IPS-20b (cell line): ENCODE results near the gene CYB5R2.

Experiments used
- H3K27ac ChIP-seq: one replicate; pipeline ENCODE4 v1.5.1; 2013; ENCODE audit warnings: low read length
- H3K27me3 ChIP-seq: 2 replicates; pipeline ENCODE4 v1.6.1; 2013; ENCODE audit warnings: mild to moderate bottlenecking, low read length, inconsistent platforms; ENCODE audit not compliant: insufficient read depth
- H3K36me3 ChIP-seq: 2 replicates; pipeline ENCODE4 v1.6.1; 2013; ENCODE audit warnings: low read depth, mild to moderate bottlenecking, inconsistent platforms, low read length, moderate library complexity; ENCODE audit not compliant: insufficient read depth
- H3K4me1 ChIP-seq: 2 replicates; pipeline ENCODE4 v1.6.1; 2013; ENCODE audit warnings: mild to moderate bottlenecking, control low read depth, inconsistent platforms, low read length, moderate library complexity; ENCODE audit not compliant: insufficient read depth
- H3K4me3 ChIP-seq: 2 replicates; pipeline ENCODE4 v1.5.1; 2013; ENCODE audit warnings: mild to moderate bottlenecking, low read length, inconsistent platforms
- H3K9ac ChIP-seq: 2 replicates; pipeline ENCODE4 v1.6.1; 2013; ENCODE audit warnings: low read depth, mild to moderate bottlenecking, inconsistent platforms, low read length, moderate library complexity
- H3K9me3 ChIP-seq: 2 replicates; pipeline ENCODE4 v1.6.1; 2013; ENCODE audit warnings: mild to moderate bottlenecking, low read depth, low read length, inconsistent platforms; ENCODE audit not compliant: insufficient read depth

CYB5R2 gene

DNA sequence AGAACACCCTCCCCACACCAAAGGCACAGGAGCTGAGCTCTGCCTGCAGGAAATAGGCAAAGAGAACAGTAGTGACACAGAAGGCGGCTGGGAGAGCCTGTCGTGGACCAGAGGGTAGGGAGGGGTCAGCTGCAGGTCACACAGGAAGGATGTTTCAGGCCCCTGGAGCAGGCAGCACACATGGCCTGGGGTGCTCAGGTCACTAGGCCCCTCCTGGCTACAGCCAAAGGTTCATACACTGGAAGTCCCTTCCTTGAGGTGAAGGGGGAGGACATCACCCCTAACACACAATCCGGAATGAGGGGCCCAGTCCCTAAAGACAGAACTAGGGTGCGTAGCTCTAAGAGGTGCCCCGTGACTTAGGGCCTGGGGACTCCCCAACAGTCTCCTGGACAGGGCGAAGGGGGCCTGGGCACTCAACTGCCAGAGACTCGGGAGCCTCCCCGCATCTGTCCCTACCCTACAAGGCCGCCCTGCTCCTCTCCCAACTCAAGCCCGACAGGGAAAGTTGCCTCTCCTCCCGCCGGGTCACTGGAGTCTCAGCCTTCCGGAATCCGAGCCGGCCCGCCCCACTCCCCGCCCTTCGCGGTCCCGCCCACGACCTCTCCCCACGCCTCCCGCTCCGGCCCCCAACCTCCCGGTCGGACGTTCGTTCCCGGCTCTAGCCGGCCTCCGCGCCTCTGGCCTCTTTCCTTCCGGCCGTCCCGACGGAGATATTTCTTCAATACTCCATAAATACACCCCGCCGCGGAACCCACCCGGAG, at the start of gene CYB5R2:
Gene CYB5R2, minus strand, starts transcription at position 541 of the 764 bp plus-strand sequence. CDS start 675 bp downstream, outside the sequence.
- Histone ChIP-seq H3K9me3 (no peaks in the 10 kb centered on the region), H3K4me1 (peaks cover 20% of the 10 kb centered on the region; the same call in 1 of the 2 replicates), H3K27me3 (peaks cover 8% of the 10 kb centered on the region), H3K9ac (peak within 1 kb of the TSS; percentile 86; the same call in 1 of the 2 replicates), H3K36me3 (peaks cover 23% of the 10 kb centered on the region), H3K4me3 (peak within 1 kb of the TSS; percentile 82), H3K27ac (peak within 1 kb of the TSS; percentile 29)

DNA sequence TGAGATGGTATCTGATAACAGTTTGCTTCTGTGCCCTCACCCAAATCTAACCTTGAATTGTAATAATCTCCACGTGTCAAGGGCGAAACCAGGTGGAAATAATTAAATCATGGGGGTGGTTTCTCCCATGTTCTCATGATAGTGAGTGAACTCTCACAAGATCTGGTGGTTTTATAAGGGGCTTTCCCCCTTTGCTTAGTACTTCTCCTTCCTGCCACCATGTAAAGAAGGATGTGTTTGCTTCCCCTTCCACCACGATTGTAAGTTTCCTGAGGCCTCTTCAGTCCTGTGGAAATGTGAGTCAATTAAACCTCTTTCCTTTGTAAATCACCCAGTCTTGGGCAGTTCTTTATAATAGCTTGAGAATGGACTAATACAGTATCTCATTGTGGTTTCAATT, 41.5 kb upstream of the CYB5R2 start:
- H3K27me3 ChIP-seq = no peaks in the 10 kb centered on the region
- no peaks in the 10 kb centered on the region for H3K4me1 ChIP-seq
- no peak overlapping the region for H3K27ac ChIP-seq
- H3K4me3 ChIP-seq = no peak overlapping the region
- no peaks in the 10 kb centered on the region for H3K36me3 ChIP-seq
- no peak overlapping the region for H3K9ac ChIP-seq
- H3K9me3 ChIP-seq = no peaks in the 10 kb centered on the region

DNA sequence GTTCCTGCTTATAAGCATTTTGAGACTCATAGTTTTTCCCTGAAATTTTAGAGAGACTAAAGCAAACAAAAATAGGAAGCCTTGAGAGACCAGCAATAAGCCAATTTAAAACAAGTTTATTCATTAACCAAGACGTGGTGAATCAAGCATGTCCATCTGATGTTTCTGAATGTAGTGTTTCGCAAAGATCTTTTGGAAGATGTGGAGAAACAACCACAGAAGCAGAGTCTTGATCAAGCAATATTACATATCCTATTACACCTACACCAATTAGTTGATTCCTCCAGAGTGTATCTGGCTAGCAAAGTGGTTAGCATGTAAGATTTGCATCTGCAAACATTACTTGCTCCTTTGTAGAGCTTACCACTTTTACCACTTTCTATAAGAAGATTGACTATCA, 33.1 kb upstream of the CYB5R2 start, which contains the start of gene OVCH2:
Gene OVCH2, minus strand, starts transcription at position 101 of the 400 bp plus-strand sequence. Its CDS starts 83 bp downstream, at position 18.
- Histone ChIP-seq H3K4me3 (no peak within 1 kb of the TSS), H3K27me3 (no peaks in the 10 kb centered on the region), H3K9ac (no peak within 1 kb of the TSS), H3K9me3 (no peaks in the 10 kb centered on the region), H3K27ac (no peak within 1 kb of the TSS), H3K36me3 (no peaks in the 10 kb centered on the region), H3K4me1 (no peaks in the 10 kb centered on the region)

DNA sequence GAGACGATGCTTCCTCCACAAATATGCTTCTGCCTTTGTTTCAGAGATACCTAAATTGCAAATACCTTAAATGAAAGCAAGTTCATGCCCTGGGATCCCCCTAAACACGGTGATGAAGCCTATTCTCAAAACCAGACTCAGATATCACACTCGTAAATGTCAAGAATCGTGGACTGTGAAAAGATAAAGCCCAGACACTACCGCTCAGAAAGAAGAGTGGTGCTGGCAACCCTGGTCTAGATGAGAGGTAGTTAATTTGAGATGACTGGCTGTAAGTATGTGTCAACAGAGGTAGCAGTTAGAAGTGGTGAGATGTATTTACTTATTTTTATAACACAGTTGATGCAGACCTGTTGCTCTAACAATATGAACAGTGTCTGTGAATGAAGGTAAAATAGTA, 30.4 kb upstream of the CYB5R2 start:
- H3K27me3 ChIP-seq = no peaks in the 10 kb centered on the region
- no peak overlapping the region for H3K9ac ChIP-seq
- no peak overlapping the region for H3K4me3 ChIP-seq
- H3K27ac ChIP-seq = no peak overlapping the region
- H3K9me3 ChIP-seq = no peaks in the 10 kb centered on the region
- no peaks in the 10 kb centered on the region for H3K4me1 ChIP-seq
- H3K36me3 ChIP-seq = no peaks in the 10 kb centered on the region

DNA sequence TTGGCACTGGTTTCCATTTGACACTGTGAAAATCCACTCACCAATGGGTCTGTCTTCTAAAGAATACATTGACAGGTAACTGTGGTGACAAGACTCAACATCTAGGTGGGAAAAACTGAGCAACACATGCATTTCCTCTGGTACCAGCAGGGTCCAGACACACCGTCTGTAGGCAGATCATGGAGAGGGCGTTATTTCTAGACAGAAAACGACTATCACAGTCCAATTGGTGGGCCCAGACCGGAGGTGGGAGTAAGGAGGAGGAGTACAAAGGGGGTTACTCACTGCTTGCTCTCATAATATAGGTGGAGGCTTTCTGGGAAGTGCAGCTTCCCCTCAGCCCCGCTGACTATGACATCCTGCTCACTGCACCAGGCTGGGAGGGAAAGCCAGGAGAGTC, 23.1 kb upstream of the CYB5R2 start:
- Histone ChIP-seq H3K4me1 (no peaks in the 10 kb centered on the region; the same call in 1 of the 2 replicates), H3K4me3 (no peak overlapping the region), H3K27ac (no peak overlapping the region), H3K9ac (no peak overlapping the region), H3K9me3 (no peaks in the 10 kb centered on the region), H3K27me3 (0 out of 2 replicates have a peak, but pooled peaks cover 6% of the 10 kb centered on the region), H3K36me3 (no peaks in the 10 kb centered on the region)

DNA sequence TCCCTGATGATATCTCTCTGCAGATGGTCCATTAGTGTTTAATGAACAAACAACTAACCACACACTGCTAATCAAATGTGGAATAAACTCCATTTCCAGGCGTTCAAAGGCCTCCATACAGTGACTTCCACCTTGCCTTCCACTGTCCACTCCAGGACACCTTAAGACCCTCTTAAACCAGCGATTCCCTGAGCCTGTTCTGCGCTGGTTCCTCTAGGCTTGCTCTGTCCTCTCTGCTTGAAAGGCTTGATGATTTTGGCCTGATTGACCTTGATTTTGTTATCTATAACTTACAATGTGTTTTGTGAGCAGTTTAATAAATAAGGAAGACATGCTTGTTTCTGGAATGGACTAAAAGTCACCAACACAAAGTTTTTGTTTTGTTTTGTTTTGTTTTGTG, 20.9 kb upstream of the CYB5R2 start:
- no peak overlapping the region for H3K4me3 ChIP-seq

DNA sequence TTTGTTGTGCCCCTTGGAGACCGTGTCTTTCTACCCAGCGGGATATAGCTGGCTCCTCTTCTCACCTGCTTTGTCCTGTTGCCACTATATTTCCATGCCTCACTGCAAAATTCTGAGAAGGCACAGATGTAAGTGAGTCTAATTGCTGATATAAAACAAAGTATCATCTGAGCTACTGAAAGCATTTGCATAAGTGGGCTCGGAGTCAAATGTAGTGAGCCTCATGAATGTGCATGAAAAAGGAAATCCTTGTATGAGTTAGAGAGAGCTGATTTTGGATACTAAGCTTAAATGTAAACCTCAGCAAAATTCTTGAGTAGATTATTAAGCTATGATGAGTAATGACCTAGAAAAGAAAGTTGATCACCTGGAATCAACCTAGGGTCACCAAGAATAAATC, 19.1 kb upstream of the CYB5R2 start:
- H3K9ac ChIP-seq = no peak overlapping the region
- 0 out of 2 replicates have a peak, but pooled peaks cover 6% of the 10 kb centered on the region for H3K27me3 ChIP-seq
- no peak overlapping the region for H3K27ac ChIP-seq
- H3K4me3 ChIP-seq = no peak overlapping the region
- no peaks in the 10 kb centered on the region for H3K9me3 ChIP-seq
- peaks cover 4% of the 10 kb centered on the region; the same call in 1 of the 2 replicates for H3K4me1 ChIP-seq
- no peaks in the 10 kb centered on the region for H3K36me3 ChIP-seq

More for the DNA sequence above, 20.9 kb upstream of the CYB5R2 start:
- no peaks in the 10 kb centered on the region; the same call in 1 of the 2 replicates for H3K4me1 ChIP-seq
- H3K9ac ChIP-seq = no peak overlapping the region
- H3K27me3 ChIP-seq = 0 out of 2 replicates have a peak, but pooled peaks cover 6% of the 10 kb centered on the region
- H3K36me3 ChIP-seq = no peaks in the 10 kb centered on the region
- no peaks in the 10 kb centered on the region for H3K9me3 ChIP-seq
- H3K27ac ChIP-seq = no peak overlapping the region

DNA sequence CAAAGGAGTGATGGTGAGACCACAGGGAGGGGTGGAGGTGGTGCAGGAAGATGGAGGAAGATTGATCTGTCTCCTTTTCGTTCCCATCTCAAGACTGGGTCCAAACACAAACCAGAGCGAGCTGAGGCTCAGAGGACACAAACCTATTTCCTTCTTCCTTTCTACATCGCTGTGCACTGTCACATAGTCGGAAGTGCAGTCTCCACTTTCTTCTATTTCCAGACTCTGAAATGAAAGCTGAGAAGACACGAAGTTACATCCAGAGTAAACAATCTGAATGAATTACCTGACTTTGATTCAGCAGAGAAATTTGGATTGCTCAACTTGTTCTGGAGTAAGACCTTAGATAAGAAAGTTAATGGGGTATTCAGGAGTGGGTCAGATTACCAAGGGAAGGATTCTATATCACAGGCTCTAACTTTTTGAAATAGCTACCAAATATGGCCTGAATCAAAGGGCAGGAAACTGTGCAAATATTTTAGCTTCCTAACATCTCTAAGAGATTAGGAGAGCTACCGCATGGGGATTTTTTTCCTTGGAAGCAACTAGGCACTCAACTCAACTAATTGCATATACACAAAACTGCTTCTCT, 18.6 kb upstream of the CYB5R2 start:
- Histone ChIP-seq H3K36me3 (no peaks in the 10 kb centered on the region), H3K27ac (no peak overlapping the region), H3K27me3 (0 out of 2 replicates have a peak, but pooled peaks cover 6% of the 10 kb centered on the region), H3K4me3 (no peak overlapping the region), H3K9ac (no peak overlapping the region), H3K4me1 (peaks cover 4% of the 10 kb centered on the region; the same call in 1 of the 2 replicates), H3K9me3 (no peaks in the 10 kb centered on the region)

DNA sequence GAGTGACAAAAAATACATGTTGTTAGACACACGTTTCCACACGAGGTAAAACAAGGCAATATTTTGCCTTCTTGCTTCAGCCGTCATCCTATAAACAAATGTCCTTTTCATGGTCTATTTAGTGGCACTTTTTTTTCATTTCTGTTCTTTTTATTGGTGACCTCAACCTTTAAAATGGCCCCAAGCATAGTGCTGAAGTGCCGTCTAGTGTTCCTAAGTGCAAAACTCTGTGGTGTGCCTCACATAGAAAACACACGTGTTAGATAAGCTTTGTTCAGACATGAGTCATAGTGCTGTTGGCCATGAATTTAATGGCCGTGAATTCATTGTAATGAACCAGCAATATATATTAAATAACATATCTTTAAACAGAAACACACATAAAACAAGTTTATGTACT, 17.3 kb upstream of the CYB5R2 start:
- Histone ChIP-seq H3K27ac (no peak overlapping the region), H3K4me1 (peaks cover 7% of the 10 kb centered on the region; the same call in 1 of the 2 replicates), H3K36me3 (no peaks in the 10 kb centered on the region), H3K9me3 (no peaks in the 10 kb centered on the region), H3K9ac (no peak overlapping the region), H3K27me3 (0 out of 2 replicates have a peak, but pooled peaks cover 6% of the 10 kb centered on the region), H3K4me3 (no peak overlapping the region)

DNA sequence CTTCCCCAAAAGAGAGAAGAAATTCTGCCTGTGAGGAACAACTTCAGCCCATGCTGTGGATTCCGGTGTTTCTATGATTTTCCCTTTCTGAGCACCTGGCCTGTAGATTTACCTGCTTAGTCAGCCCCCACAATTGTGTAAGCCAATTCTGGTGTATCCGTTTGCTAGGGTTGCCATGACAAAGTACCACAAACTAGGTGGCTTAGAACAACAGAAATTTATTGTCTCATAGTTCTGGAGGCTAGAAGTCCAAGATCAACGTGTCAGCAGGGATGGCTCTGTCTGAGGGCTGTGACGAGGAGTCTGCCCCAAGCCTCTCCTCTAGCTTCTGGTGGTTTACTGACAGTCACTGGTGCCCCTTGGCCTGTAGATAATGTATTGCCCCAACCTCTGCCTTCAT, 15.9 kb upstream of the CYB5R2 start:
- H3K36me3 ChIP-seq = no peaks in the 10 kb centered on the region
- H3K4me3 ChIP-seq = no peak overlapping the region
- no peak overlapping the region for H3K9ac ChIP-seq
- H3K27ac ChIP-seq = no peak overlapping the region
- H3K9me3 ChIP-seq = no peaks in the 10 kb centered on the region
- 0 out of 2 replicates have a peak, but pooled peaks cover 6% of the 10 kb centered on the region for H3K27me3 ChIP-seq
- H3K4me1 ChIP-seq = peaks cover 7% of the 10 kb centered on the region; the same call in 1 of the 2 replicates

DNA sequence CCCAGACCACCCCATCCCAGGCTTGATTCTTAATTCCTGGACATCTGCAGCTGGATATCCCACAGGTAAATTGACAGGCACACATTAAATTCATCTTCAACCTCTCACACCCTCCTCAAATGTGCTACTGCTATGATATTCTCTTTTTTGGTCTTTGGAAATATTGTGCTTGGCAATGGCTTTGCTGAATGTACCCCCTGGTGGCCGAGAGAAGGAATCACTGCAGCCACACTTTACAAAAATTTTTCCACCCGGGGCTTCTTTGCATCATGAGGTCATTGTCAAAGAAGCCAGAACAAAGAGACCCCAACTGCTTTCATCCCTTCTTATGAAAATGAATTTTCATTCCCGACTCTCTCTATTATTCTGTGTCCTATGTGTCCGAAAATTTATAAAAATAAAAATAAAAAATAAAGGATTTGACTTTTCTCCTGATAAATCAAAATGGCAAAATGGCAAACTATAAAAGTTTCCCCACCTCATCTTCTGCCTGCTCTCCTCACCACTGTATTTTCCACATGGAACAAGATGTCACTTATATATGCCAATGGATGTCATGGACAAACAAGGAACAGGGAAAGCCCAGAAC, 15.0 kb upstream of the CYB5R2 start:
- no peaks in the 10 kb centered on the region for H3K36me3 ChIP-seq
- no peak overlapping the region for H3K9ac ChIP-seq

More for the DNA sequence above, 15.0 kb upstream of the CYB5R2 start:
- Histone ChIP-seq H3K27me3 (no peaks in the 10 kb centered on the region), H3K9me3 (no peaks in the 10 kb centered on the region), H3K4me3 (no peak overlapping the region), H3K4me1 (peaks cover 7% of the 10 kb centered on the region; the same call in 1 of the 2 replicates), H3K27ac (no peak overlapping the region)
